IPS DF 19.7 (cell line): Measurements from ENCODE around the gene CLDN11.

ENCODE experiments used
- DNase-seq: peaks from one replicate; pipeline ENCODE4 v3.0.0-alpha.2; 2013; ENCODE audit warnings: low read depth, low spot score

CLDN11 gene

DNA sequence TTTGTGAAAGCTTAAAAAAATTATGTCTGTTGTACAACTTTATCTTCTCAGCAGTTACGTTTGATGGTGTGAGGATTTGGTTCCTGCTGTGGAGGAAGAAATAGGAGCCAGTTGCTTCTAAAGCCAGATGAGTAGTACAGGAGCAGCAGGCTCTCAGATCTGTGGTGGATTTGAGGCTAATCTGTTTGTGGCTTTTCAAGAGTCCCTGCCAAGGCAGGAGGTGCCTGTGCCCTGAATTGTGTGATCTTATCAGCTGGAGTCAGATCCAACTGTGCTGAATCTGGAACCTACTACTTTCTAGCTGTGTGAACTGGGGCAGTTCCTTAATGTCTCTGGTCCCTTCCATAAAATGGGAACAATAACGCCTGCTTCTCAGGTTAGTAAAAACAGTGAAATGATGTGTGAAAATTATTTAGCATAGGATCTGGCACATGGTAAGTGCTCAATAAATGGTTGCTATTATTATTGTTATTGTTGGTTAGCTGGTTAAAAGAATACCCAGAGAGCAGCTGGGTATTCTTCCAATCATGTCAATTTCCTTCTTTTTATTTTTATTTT is 7.7 kb downstream of the CLDN11 start:
- no peak for DNase-seq

- no peak for DNase-seq
Measured at GRCh38 chr3:170428095-170428494, 9.4 kb downstream of the CLDN11 start.

DNA sequence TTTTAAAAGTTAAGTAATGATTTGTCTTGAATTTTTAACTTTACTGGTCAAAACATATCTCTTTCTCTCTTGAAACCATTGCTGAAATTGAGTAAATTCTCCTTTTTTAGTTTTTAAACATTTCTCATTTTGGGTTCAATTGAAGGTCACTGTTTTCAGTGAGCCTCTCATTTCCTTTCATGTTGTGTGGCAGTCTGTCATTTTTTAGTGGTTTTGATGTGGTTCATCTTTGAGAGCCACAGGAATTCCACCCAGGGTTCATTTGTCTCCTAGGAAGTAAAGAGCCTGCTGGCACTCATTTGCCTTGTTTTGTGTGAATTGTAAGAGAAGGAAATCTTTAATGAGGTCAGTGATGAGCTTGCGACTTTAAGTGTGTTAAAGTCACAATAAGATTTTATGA is 10.4 kb downstream of the CLDN11 start:
- no peak for DNase-seq

DNA sequence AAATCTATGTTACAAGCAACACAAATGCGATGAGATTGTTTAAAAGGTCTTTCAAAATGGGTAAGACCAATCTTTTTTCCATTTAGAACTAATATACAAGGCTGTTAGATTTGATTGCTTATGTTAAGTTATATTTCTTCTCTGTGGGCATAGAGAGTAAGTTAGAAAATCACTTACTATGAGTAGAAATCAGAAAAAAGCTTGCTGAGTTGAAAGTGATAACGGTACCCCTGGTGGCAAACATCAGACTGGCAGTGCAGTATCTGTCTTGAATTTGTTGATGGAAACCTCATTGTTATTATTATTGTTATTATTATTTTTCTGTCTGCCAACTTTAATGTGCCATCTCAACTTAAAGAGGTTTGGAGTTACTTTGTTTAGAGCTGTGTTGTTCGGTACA is 12.4 kb downstream of the CLDN11 start:
- no peak for DNase-seq

- DNase-seq = no peak
Measured at GRCh38 chr3:170432416-170432815, 13.7 kb downstream of the CLDN11 start.

- DNase-seq = no peak
Measured at GRCh38 chr3:170436697-170437096, 18.0 kb downstream of the CLDN11 start.

DNA sequence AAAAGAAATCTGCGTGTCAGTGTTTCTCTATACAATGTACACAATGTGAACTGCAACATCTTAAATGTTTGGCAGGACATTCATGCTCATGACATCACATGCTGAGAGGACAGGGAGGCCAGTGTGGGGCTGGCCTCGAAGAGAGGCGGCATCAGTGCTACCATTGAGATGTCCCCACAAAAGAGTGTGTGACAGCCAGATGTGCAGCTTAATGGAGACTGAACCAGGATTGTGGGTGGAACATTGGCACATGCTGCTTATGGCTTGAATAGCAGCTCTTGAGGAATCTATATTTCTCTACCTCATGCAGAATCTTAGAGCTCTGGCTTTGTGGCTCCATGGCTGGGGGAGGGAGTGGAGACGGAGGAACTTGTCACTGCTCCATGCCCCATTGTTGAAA is 18.5 kb downstream of the CLDN11 start:
- DNase-seq = no peak

GRCh38 chr3:170437696-170438407 is 19.2 kb downstream of the CLDN11 start:
- no peak for DNase-seq

GRCh38 chr3:170438836-170439235 is 20.2 kb downstream of the CLDN11 start:
- no peak for DNase-seq

GRCh38 chr3:170440344-170440743 is 21.7 kb downstream of the CLDN11 start:
- no peak for DNase-seq

DNA sequence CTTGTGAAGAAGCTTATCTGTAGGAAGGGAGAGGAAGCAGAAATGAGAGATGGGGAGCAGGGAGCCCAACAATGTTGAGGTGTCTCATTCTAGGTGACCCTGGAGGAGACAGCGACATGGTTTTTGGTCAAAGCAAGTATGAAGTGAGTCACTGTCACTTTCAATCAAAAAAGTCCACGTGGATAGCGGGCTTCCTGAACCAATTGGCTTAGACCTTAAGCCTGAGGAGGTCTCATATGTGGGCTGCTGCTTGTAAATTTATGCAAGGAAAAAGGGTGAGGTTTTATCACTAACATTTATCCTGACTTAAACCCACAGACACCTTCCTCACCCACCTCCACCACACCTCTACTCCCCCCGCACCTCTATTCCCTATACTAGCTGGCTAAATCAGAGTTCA is 22.7 kb downstream of the CLDN11 start:
- no peak for DNase-seq

DNA sequence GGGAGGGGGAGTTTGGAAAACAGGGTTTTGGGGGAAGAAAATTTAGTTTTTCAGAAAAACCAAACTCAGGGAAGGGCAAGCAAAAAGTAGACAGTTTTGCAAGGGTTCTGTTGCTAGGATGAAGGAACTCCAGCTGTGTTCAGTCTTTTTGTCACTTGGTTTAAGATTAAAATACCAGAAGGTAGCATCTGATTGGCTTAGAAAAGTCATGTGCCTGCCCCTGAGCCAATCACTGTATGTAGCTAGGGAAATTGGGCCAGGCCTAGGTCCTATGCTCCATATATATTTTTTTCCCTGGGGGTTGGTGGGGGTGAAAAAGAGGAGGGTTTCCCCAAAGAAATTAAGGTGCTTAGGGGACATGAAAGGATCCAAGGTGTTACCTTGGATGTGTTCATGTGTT is 24.3 kb downstream of the CLDN11 start:
- no peak for DNase-seq

DNA sequence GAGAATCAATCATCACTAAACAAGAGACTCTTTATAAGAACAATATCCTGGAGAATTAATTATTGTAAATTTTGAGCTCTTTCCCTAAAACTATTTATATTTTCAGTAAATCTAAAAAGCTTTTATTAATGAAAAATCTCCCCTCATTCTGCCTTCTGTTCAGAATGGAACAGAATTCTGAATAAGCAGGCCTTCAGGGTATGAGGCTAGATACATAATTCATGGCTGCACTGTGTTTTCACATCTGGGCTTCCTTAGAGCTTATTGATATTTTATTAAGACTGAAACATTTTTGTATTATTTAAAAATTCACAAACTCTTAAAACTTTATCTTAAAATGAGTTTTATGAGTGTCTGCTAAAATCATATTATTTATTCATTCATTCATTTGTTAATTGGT is 24.8 kb downstream of the CLDN11 start:
- no peak for DNase-seq

- DNase-seq = no peak
Measured at GRCh38 chr3:170448584-170448983, 29.9 kb downstream of the CLDN11 start.

DNA sequence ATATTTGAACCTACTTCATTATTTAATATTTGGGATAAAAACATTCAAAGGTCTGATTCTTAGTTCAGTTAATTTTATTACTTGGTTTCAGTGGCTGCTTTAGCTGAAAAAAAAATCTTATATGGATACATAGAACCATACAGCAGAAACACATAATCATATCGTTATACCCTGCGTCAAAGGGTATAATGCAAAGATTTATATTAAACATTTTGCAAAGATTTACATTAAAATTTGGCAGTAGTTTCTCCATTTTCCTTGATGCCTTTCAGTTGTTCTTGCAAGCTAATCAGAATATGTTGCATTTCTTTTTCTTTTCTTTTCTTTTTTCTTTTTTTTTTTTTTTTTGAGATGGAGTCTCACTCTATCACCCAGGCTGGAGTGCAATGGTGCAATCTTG is 31.4 kb downstream of the CLDN11 start:
- no peak for DNase-seq

DNA sequence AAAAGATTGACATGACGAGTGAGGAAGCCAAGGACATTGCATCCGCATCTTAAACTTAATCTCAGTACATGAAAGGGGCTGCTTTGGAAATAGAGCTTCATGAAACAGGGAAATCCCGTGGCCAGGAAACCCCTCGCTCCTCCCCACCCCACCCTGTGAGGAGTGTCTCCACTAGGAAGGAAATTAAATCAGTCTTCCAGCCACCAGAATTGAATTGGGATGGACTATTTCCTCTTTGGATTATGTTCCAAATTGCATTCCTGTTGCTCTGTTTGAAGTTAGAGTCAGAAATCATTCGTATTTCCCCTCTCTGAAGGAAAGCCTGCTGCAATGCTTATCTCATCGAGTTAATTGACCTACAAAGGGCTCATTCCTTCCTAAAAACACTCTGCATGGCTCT is 35.8 kb downstream of the CLDN11 start:
- no peak for DNase-seq

DNA sequence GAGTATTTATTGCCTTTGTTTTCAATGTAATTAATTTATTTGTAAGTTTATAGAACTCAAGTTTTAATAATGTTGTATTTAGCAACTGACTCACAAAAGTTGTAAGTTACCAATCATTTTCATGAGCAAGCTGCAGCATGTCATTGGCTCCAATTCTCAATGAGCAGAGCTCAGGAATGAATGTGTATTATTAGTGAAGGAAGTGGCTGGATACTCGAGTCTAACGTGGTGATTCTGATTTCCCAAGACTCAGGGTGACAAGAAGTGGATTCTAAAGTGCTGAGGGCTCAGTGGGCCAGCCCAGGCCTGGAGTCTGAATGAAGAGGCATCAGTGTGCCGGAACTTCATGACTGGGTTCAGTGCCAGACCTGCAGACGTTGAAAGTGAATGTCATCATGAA is 39.6 kb downstream of the CLDN11 start:
- DNase-seq = no peak

DNA sequence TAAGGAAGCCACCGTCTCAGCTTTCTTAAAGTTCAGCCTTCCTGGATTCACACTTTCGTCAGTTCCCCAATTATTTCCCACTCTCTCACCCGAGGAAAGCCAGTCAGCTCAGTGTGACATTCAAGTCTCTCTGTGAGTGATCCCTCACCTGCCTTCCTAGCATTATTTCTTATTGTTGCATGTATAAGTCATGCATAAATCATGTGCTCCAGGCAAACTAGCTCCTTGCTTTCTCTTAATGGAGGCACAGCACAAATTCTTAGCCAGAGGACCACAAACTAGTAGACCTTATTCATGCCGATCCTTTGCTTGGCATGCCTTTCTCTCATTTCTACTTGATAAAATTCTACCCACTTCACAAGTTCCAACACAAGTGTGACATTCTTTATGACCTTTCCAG is 44.3 kb downstream of the CLDN11 start:
- no peak for DNase-seq

- DNase-seq = no peak
Measured at GRCh38 chr3:170465955-170466354, 47.3 kb downstream of the CLDN11 start.

DNA sequence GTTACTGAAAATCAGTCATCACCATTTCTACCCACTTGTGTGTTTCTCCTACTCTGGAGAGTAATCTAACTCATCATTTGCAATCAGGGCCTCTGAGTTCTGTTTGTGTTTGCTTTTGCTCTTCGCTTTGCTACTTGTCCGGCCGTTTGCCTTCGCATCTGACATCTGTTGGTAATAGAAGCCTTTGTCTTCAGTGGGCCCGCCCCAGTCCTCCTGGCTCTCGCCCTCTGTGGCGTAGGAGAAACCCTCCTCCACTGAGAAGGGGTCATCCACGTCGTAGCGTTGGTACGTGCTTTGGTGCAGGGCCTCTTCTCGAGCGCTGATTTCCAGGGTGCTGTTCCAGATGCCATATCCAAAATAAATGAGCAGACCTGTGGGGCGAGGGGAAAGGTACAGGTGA is 48.3 kb downstream of the CLDN11 start:
- no peak for DNase-seq

DNA sequence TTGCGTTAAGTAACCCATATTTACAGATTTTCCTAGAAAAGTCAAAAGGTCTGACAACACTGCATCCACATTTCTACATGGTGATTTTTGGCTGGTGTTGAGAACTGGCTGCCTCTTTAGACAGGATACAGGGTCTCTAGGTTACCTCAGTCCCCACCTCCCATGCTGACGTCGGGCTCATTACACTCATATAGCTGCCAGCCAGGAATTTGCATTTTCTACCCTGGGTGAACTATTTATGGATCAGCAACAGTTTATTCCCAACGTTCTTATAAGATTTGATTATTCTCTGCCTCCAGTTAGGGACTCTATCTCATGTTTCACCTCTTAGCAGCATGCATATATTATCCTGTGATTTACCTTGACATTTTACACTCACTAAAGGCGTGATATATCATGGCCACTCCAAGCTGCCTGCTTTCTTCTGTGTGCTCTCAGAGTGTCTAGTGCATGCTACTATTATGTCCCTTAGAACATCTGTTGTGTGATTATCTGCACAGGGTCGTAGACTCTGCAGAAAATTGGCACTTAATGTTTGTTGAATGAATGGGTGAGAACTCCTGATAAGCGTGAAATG is 49.0 kb downstream of the CLDN11 start:
- DNase-seq = no peak

DNA sequence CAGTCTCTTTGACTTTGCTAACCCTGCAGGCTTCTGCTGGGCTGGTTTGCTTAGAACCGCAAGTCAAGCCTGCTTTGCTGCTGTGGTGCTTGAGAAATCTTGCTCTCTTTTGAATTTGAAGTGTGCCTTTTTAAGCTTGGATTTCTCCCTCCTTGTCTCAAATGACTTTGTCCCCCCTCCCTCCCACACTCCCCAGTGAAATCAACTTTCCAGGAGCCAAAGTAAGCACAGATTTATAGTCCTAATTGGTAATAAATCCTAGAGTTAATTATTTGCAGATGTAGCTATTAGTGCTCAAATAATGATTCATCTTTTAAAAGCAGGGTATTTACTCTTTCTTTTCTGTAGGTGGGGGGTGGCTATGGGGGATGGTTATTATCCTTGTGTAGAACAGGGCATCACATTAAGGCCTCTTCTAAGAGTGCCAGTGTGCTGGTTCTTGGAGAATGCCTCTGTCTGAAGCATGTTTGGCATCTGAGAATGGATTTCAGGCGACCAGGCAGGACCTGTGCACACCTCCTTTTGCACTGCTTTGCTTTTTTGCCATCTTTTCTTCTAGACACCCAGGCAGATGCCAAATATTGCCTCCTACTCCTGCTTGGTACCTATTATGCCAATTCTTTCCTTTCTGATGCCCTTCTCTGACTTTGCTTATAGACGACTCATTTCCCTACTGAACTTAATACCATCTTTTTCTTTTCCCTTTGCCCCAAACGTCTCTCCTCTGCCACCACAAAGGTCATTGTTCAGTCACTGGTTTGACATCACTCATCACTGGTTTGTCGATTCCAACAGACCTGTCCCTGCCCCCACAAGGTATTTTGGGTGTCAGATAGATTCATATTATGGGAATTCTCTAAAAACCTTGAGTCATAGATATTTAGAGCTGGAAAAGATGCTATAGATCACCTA is 50.7 kb downstream of the CLDN11 start:
- DNase-seq = no peak
